ENCODE data around the gene RNMT.

The RNMT gene

DNA sequence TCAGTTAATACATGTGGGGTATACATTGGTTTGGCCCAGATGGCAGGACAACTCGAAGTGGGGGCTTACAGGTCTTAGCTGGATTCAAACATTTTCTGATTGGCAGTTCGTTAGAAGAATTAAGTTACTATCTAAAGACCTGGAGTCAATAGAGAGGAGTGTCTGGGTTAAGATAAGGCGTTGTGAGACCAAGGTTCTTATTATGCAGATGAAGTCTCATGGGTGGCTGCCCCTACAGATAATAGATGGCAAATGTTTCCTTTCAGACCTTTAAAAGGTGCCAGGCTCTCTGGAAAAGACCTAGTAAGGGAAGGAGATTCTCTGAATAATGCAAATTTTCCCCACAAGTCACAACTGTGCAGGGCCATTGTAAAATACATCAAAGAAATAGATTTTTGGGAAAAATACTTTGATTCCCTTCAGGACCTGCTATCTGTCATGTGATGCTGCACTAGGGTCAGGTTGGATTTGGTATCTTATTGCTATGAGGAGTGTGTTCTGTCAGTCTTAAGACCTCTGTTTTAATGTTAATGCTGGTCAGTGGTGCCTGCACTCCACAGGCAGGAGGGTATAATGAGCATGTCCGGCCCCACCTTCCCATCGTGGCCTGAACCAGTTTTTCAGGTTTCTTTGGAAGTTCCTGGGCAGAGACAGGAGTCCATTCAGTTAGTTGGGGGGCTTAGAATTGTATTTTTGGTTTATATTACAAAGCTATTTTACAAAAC lies 83.2 kb downstream of the RNMT start:
- in situ Hi-C loops (cut with HindIII; ENCODE audit: low sequenced_read_pairs): no loop called here

DNA sequence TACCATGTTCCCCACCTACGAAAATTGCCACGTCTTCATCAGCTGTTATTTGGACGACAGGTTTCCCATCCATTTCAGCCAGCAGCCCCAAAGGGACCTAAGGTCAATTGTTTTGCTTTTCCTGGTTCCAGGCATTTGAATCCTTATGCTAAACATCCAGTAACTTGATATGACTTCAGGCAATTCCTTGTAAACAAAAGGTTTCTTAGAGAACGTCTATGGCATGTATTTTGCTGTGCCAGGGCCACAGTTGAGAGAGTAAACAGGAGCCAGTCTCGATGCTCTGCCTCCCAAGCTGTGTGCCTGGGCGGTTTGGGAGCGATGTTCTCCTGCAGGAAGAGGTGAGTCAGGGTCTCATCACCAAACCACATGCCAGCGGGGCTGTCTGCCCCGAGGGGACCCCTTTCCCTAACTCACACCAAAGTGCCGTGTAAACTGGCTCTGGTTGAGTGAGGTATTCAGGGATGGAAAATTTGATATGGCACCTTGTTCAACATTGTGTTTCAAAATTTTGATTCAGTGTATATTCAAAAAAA lies 84.5 kb downstream of the RNMT start:
- in situ Hi-C loops (cut with HindIII; ENCODE audit: low sequenced_read_pairs): no loop called here

DNA sequence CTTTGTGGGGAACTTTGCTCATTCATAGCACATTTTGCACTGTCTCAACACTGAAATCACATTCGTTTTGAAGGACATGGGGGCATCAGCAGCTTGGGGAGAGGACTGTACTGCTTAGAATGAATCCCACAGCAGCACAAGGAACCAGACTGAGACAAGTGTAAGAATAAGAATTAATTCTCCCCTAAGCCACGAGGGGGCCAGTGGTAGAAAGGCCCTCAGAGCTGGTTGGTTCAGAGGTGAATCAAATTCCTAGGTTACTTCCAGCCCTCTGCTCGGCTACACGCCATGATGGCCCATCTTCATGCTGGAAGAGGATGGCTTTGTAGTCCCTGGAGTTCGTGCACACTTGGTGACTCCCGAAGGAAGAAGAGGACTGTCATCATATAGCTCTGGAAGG lies 85.5 kb downstream of the RNMT start:
- in situ Hi-C loops (cut with HindIII; ENCODE audit: low sequenced_read_pairs): no loop called here

DNA sequence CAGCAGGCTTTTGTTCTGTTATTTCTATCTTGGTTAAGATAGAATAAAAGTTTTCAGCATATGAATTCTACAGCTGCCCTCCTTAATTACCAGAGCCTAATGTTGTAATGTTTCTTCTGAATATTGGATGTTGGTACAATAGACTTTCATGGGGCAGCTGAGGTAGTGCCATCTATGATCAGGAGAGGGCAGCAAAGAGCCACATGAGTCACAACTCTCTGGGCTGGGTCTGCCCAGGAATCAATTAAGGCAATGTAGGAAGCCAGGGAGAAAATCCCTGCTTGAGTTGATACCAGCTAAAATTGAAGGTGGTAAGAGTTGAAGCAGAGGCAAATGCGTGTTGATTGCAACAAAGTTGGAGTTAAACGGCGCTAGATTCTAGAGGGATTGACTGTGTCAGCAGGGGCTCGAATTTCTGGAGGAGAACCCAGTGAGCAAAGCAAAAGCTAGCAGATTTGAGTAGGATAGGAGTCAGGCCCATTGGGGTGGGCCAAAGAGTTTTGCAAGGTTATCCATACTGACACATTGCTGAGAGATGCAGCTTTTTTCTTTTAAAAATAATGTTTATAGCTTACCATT lies 86.9 kb downstream of the RNMT start:
- in situ Hi-C loops (cut with HindIII; ENCODE audit: low sequenced_read_pairs): no loop called here
